Vagina (tissue), 2 donors: Measurements from ENCODE around the gene CEBPA.

Experiments used
- CTCF ChIP-seq, 3 experiments: fragments of 450-650 bp in 2 of 3; fragments of 200-600 bp in 1 of 3; sonication (generic) in 1 of 3; IDR thresholded peaks; one replicate each; pipeline ENCODE4 v1.5.1; 2017 to 2019; ENCODE audit warnings: antibody characterized with exemption in 3 of 3, mild to moderate bottlenecking in 2 of 3, moderate library complexity in 2 of 3
- POLR2A ChIP-seq, 2 donors: fragments of 450-650 bp; IDR thresholded peaks; one replicate each; pipeline ENCODE4 v1.6.1; 2017; ENCODE audit warnings: antibody characterized with exemption in 2 of 2, mild to moderate bottlenecking in 2 of 2, moderate library complexity in 2 of 2
- POLR2AphosphoS5 ChIP-seq, 2 donors: sonication (generic); formaldehyde crosslinking; IDR thresholded peaks; one replicate each; pipeline ENCODE4 v1.9.0; 2017; ENCODE audit warnings: antibody characterized with exemption in 2 of 2, mild to moderate bottlenecking in 2 of 2, low read depth in 1 of 2; ENCODE audit not compliant: insufficient read depth in 1 of 2

- TF ChIP-seq POLR2A (IDR thresholded peaks at IDR 0.05) (no peak), CTCF (IDR thresholded peaks at IDR 0.05) (no peak), POLR2AphosphoS5 (IDR thresholded peaks at IDR 0.05; ENCODE audit: insufficient read depth in 1 of 2, low read depth in 1 of 2) (no peak)
Measured at GRCh38 chr19:33332248-33332647, 29.9 kb upstream of the CEBPA start.
